HUES64 (cell line): ENCODE data around the gene TESK1.

ENCODE experiments used
- H3K27ac ChIP-seq: 2 replicates; pipeline ENCODE4 v1.7.0; 2013; ENCODE audit warnings: low read depth, low read length, inconsistent platforms
- H3K27me3 ChIP-seq: 2 replicates; pipeline ENCODE4 v1.6.1; 2013; ENCODE audit warnings: mild to moderate bottlenecking, low read length; ENCODE audit not compliant: insufficient read depth
- H3K36me3 ChIP-seq: 2 replicates; pipeline ENCODE4 v1.6.1; 2013; ENCODE audit warnings: mild to moderate bottlenecking, low read length; ENCODE audit not compliant: insufficient read depth
- H3K4me1 ChIP-seq: 2 replicates; pipeline ENCODE4 v1.6.1; 2013; ENCODE audit warnings: mild to moderate bottlenecking, low read length, moderate library complexity; ENCODE audit not compliant: insufficient read depth
- H3K4me3 ChIP-seq: 2 replicates; pipeline ENCODE4 v1.5.1; 2013; ENCODE audit warnings: mild to moderate bottlenecking, low read length, moderate library complexity
- H3K9ac ChIP-seq: 2 replicates; pipeline ENCODE4 v1.6.1; 2013; ENCODE audit warnings: mild to moderate bottlenecking, low read depth, low read length
- H3K9me3 ChIP-seq: 2 replicates; pipeline ENCODE4 v1.6.1; 2013; ENCODE audit warnings: low read depth, low read length; ENCODE audit not compliant: insufficient read depth
- WGBS: fragments of 150-250, 120-280 bp; methylation state at CpG from one replicate; pipeline ENCODE4 v1.1.7; 2013; ENCODE audit warnings: missing lambda C conversion rate; 5-methylcytosine and 5-hydroxymethylcytosine counted together

The TESK1 gene

GRCh38 chr9:35658968-35659220, 53.8 kb downstream of the TESK1 start:
- Histone ChIP-seq H3K36me3 (peaks cover 37% of the 10 kb centered on the region), H3K4me1 (peaks cover 8% of the 10 kb centered on the region; the same call in 1 of the 2 replicates), H3K27ac (peak overlapping the region; percentile 98), H3K9ac (peak overlapping the region; percentile 98), H3K27me3 (0 out of 2 replicates have a peak, but pooled peaks cover 5% of the 10 kb centered on the region), H3K4me3 (peak overlapping the region; percentile 94), H3K9me3 (no peaks in the 10 kb centered on the region)
- WGBS, result 5% methylated on average over 2 of the region's 2 CpGs

- WGBS, result 93% methylated on average over 3 of the region's 3 CpGs
- no peaks in the 10 kb centered on the region for H3K9me3 ChIP-seq
- H3K4me1 ChIP-seq, result peaks cover 8% of the 10 kb centered on the region; the same call in 1 of the 2 replicates
- H3K27me3 ChIP-seq, result 0 out of 2 replicates have a peak, but pooled peaks cover 5% of the 10 kb centered on the region
- peaks cover 37% of the 10 kb centered on the region for H3K36me3 ChIP-seq
- peak overlapping the region; percentile 94 for H3K4me3 ChIP-seq
- H3K27ac ChIP-seq, result no peak overlapping the region
- 0 out of 2 replicates have a peak overlapping the region, but pooled peaks have one; percentile 98 for H3K9ac ChIP-seq
Measured at GRCh38 chr9:35659340-35659739, 54.3 kb downstream of the TESK1 start.
